ELF-1 (cell line): ENCODE measurements around the gene RPL29.
"Not testable (repeated sequence)": the region's sequence is repeated elsewhere in the genome, so short reads cannot be mapped to it uniquely, and the experiment has no call there.

Experiments used
- DNase-seq: peaks from one replicate; pipeline ENCODE4 v3.0.0-alpha.2; 2016; ENCODE audit warnings: low read depth, low spot score

Gene RPL29

GRCh38 chr3:52006017-52006819 lies 10.5 kb upstream of the RPL29 start:
- DNase-seq, result no peak

- DNase-seq, result peak; percentile 50
These were observed 9.9 kb upstream of the RPL29 start for GRCh38 chr3:52005571-52005986.

GRCh38 chr3:52004906-52005395 lies 9.3 kb upstream of the RPL29 start:
- no peak for DNase-seq

GRCh38 chr3:52004163-52004787 lies 8.6 kb upstream of the RPL29 start:
- DNase-seq, result peak; percentile 85

- DNase-seq, result no peak
These were observed 7.1 kb upstream of the RPL29 start for GRCh38 chr3:52002748-52003147.

GRCh38 chr3:52001443-52001974 lies 5.8 kb upstream of the RPL29 start:
- peak; percentile 96 for DNase-seq

- no peak for DNase-seq
These were observed 4.2 kb upstream of the RPL29 start for GRCh38 chr3:51999846-52000245.

GRCh38 chr3:51998774-51999173 lies 3.1 kb upstream of the RPL29 start:
- no peak for DNase-seq

GRCh38 chr3:51997935-51998596 lies 2.4 kb upstream of the RPL29 start:
- peak; percentile 70 for DNase-seq

GRCh38 chr3:51997172-51997571 lies 1.5 kb upstream of the RPL29 start:
- DNase-seq, result no peak

GRCh38 chr3:51994530-51994929 lies 1.2 kb downstream of the RPL29 start:
- no peak for DNase-seq

GRCh38 chr3:51993657-51994056 lies 2.0 kb downstream of the RPL29 start:
- not testable (repeated sequence) for DNase-seq

GRCh38 chr3:51992017-51992682 lies 3.5 kb downstream of the RPL29 start:
- no peak for DNase-seq

- DNase-seq, result not testable (repeated sequence)
These were observed 5.2 kb downstream of the RPL29 start for GRCh38 chr3:51990501-51990971.

- DNase-seq, result no peak
These were observed 7.2 kb downstream of the RPL29 start for GRCh38 chr3:51988286-51989146.

- no peak for DNase-seq
These were observed 8.1 kb downstream of the RPL29 start for GRCh38 chr3:51987568-51987967.

GRCh38 chr3:51986010-51986947 lies 9.4 kb downstream of the RPL29 start:
- no peak for DNase-seq

- DNase-seq, result no peak
These were observed 10.6 kb downstream of the RPL29 start for GRCh38 chr3:51985063-51985462.

- no peak for DNase-seq
These were observed 11.4 kb downstream of the RPL29 start for GRCh38 chr3:51984269-51984647.
